Kidney (tissue), 14 donors: ENCODE results near the gene MACROD2. TPM values are rescaled to one million over a fixed set of nuclear protein-coding genes. Genes with fewer than 3 reads are reported as not detected.
A peak's percentile ranks its signal among the peaks of the same experiment; 100 is the strongest.

ENCODE experiments used
- DNase-seq, 5 donors: peaks; one replicate each; pipeline ENCODE4 v3.0.0-alpha.2; 2013 to 2020
- FAIRE-seq: peaks from 2 replicates; lab custom pipeline; 2012; peaks lifted over from hg19 to GRCh38; lab: Jason Lieb, UNC
- H3K27ac ChIP-seq, 2 donors: one replicate each; pipeline ENCODE4 v1.7.0; 2013; ENCODE audit warnings: low read depth in 2 of 2, low read length in 2 of 2, inconsistent platforms in 1 of 2
- H3K27me3 ChIP-seq: one replicate; pipeline ENCODE4 v1.7.1; 2013; ENCODE audit warnings: low read length, inconsistent platforms; ENCODE audit not compliant: control insufficient read depth, insufficient read depth
- H3K36me3 ChIP-seq, 3 donors: one replicate each; pipeline versions ENCODE4 v1.7.0 to v1.7.1; 2013; ENCODE audit warnings: low read length in 3 of 3, control low read depth in 1 of 3, inconsistent platforms in 1 of 3; ENCODE audit not compliant: insufficient read depth in 3 of 3, control insufficient read depth in 2 of 3
- H3K4me1 ChIP-seq, 3 donors: one replicate each; pipeline versions ENCODE4 v1.7.0 to v1.7.1; 2013; ENCODE audit warnings: low read length in 3 of 3, inconsistent platforms in 1 of 3, low read depth in 1 of 3; ENCODE audit not compliant: control insufficient read depth in 2 of 3, insufficient read depth in 2 of 3
- H3K4me3 ChIP-seq, 3 donors: one replicate each; pipeline versions ENCODE4 v1.7.0 to v1.8.1; 2013; ENCODE audit warnings: low read length in 3 of 3, control low read depth in 1 of 3, inconsistent platforms in 1 of 3
- H3K9ac ChIP-seq, 3 donors: one replicate each; pipeline versions ENCODE4 v1.7.0 to v1.7.1; 2013; ENCODE audit warnings: low read length in 3 of 3, control low read depth in 1 of 3, inconsistent platforms in 1 of 3
- H3K9me3 ChIP-seq, 3 donors: one replicate each; pipeline versions ENCODE4 v1.7.0 to v1.7.1; 2013; ENCODE audit warnings: low read length in 3 of 3, control low read depth in 1 of 3, inconsistent platforms in 1 of 3; ENCODE audit not compliant: control insufficient read depth in 2 of 3, insufficient read depth in 1 of 3
- intact Hi-C: fragments of 100-400 bp; cut with DNase I; formaldehyde crosslinking; loops from one replicate; pipeline ENCODE4 v1.11.1; 2022
- polyA plus RNA-seq: library from polyadenylated mRNA; stranded (reverse); fragments of 350-450 nt; fragmentation: Illumina TruSeq; extraction: RNeasy Lipid Tissue Mini Kit (QIAGEN cat#74804); gene quantifications from one replicate; pipeline ENCODE4 v1.2.3, GENCODE V29; 2014; ENCODE audit warnings: low read depth, low replicate concordance; ENCODE audit not compliant: insufficient read depth
- total RNA-seq: library from RNA; stranded (reverse); fragmentation: NEBNext Ultra II Directional; extraction: Animal tissue kit (Norgen Biotek cat#: 25700); gene quantifications from one replicate; pipeline ENCODE4 v1.2.1, GENCODE V29; 2021
- TF ChIP-seq, protein P1 (sequence below): IDR thresholded peaks from 3 replicates; pipeline ENCODE4 v1.5.1; 2012; ENCODE audit warnings: mild to moderate bottlenecking, moderate library complexity, borderline replicate concordance; ENCODE audit not compliant: insufficient read depth; ENCODE audit errors: extremely low read depth
- donor health status: control.
- donor health status: control.
- donor health status: control.
- donor health status: control.
- donor health status: control.
- donor health status: DM: yes; HTN: yes; CAD: no.
- donor health status: Normal renal cell carcinoma (clear cell type).

Gene MACROD2
- total and polyA plus RNA-seq, 2 donors from 2014 or later: 3.0 to 10.0 TPM

DNA sequence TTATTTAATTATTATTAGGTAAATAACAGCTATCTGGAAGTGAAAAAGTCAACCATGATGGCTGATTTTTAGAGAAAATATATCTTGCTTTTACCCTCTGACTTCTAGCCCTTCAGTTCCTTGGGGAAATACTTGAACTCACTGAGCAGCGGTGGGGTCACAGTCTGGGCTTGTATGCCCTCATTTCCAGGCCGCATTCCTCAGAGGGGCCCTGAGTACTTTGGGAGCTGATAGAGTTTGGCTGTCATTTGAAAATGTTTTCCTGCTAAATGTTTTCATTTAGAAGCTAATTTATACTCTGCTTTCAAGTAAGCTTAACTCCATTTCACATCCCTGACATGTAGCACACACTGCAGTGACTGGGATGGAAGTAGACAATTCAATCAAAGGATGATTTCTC, 1549.4 kb downstream of the MACROD2 start:
- Histone ChIP-seq H3K4me3 (no peak overlapping the region), H3K4me1 (no peaks in the 10 kb centered on the region), H3K9ac (no peak overlapping the region), H3K27ac (no peak overlapping the region), H3K9me3 (no peaks in the 10 kb centered on the region), H3K27me3 (no peaks in the 10 kb centered on the region), H3K36me3 (no peaks in the 10 kb centered on the region)
- DNase-seq: peak in 4 of 5 donors; percentile 54 to 88 (median 70)
- TF ChIP-seq, protein P1, sequence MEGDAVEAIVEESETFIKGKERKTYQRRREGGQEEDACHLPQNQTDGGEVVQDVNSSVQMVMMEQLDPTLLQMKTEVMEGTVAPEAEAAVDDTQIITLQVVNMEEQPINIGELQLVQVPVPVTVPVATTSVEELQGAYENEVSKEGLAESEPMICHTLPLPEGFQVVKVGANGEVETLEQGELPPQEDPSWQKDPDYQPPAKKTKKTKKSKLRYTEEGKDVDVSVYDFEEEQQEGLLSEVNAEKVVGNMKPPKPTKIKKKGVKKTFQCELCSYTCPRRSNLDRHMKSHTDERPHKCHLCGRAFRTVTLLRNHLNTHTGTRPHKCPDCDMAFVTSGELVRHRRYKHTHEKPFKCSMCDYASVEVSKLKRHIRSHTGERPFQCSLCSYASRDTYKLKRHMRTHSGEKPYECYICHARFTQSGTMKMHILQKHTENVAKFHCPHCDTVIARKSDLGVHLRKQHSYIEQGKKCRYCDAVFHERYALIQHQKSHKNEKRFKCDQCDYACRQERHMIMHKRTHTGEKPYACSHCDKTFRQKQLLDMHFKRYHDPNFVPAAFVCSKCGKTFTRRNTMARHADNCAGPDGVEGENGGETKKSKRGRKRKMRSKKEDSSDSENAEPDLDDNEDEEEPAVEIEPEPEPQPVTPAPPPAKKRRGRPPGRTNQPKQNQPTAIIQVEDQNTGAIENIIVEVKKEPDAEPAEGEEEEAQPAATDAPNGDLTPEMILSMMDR: no peak
- no peak for FAIRE-seq
- intact Hi-C loops: no loop called here

DNA sequence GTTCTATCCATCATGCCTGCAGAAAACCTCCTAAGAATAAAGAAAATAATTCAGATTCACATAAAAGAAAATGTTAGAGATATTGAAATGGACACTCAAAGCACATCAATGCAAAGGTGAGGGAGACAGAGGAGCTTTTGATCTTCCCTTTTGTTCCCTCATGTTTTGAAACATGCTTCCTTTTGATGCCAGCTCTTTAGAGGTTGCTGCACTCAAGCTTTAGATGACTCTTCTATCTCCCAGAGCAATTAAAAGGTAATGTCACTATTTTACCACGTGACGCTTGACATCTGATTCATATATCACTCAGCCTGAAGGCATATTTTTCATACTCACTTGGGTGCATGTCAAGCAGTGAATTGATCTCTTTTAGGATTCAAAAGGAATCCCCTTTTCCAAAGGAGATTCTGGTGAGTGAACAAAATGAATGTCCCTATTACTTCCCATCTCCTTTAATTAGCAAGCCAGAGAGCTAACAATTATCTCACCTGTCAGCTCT, 1551.3 kb downstream of the MACROD2 start:
- Histone ChIP-seq H3K9me3 (no peaks in the 10 kb centered on the region), H3K27ac (no peak overlapping the region), H3K4me3 (no peak overlapping the region), H3K9ac (no peak overlapping the region), H3K4me1 (no peaks in the 10 kb centered on the region), H3K27me3 (no peaks in the 10 kb centered on the region), H3K36me3 (no peaks in the 10 kb centered on the region)
- no peak for FAIRE-seq
- intact Hi-C loops: no loop called here
- DNase-seq: no peak
- TF ChIP-seq, protein P1: no peak

DNA sequence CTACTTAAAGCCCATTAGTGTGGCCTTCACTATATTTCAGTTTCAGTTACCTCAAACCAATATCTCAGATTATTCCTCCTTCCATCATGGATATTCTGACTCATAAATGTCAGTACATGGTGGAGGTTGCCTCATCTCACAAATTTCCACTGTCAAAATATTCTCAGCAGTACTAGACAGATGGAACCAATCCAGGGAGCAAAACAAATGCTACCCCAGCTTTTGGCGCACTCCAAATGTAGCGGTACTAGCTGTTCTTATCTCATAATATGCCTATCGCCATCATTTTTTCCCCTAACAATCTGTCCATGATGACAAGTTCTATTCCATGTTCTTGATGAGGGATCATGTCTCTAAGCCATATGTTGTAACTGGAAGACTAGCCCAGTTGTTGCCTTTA, 1551.8 kb downstream of the MACROD2 start:
- no peaks in the 10 kb centered on the region for H3K9me3 ChIP-seq
- DNase-seq: no peak
- FAIRE-seq: no peak
- intact Hi-C loops: no loop called here
- no peak overlapping the region for H3K27ac ChIP-seq
- no peaks in the 10 kb centered on the region for H3K27me3 ChIP-seq
- H3K4me1 ChIP-seq: no peaks in the 10 kb centered on the region
- TF ChIP-seq, protein P1: no peak
- no peak overlapping the region for H3K4me3 ChIP-seq
- H3K36me3 ChIP-seq: no peaks in the 10 kb centered on the region
- H3K9ac ChIP-seq: no peak overlapping the region
